ENCODE measurements around the gene IFT57.
A peak's percentile ranks its signal among the peaks of the same experiment; 100 is the strongest.
"Not testable (repeated sequence)": the region's sequence is repeated elsewhere in the genome, so short reads cannot be mapped to it uniquely, and the experiment has no call there.

Gene IFT57, protein sequence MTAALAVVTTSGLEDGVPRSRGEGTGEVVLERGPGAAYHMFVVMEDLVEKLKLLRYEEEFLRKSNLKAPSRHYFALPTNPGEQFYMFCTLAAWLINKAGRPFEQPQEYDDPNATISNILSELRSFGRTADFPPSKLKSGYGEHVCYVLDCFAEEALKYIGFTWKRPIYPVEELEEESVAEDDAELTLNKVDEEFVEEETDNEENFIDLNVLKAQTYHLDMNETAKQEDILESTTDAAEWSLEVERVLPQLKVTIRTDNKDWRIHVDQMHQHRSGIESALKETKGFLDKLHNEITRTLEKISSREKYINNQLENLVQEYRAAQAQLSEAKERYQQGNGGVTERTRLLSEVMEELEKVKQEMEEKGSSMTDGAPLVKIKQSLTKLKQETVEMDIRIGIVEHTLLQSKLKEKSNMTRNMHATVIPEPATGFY

DNA sequence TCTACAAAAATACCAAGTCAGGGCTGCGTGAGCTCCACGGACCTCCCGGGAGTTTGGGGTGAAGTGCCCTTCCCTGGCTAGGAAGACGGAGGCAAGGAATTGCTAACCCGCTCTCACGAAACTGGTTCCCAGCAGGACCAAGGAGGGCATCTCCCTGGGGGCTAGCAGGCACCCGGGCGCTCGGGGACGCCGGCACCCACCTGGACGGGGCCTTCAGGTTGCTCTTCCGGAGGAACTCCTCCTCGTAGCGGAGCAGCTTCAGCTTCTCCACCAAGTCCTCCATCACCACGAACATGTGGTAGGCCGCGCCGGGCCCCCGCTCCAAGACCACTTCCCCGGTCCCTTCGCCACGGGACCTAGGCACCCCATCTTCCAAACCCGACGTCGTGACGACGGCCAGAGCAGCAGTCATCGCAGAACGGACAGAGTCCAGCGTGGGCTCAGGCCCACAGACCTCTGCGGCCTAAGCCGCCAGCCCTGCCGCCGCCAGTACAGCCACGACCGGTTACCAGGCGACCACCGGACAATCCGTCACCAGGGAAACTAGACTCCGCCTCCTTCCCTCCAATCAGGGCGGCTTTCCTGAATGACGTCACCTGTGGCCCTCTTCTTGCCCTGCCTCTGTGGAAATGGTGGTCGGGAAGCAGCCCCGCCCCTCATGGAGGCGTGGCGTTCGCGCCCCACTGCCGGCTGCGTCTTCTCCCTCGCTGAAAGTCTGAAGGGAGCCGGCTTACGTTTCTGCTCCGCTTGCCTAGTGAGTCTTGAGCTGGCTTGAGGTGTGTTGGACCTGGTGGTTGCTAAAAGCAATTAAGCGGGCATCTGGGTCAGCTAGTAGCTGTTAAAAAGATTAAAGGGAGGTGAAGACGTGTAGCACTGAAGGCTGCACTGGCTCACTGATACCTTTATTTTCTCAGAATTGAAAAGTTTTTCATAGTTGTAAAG is at the start of gene IFT57:
IFT57 (minus strand) TSS at position 514 of the 942 bp plus-strand sequence; CDS start at position 412, 102 bp downstream.
- H3K27me3 ChIP-seq (ENCODE audit: control insufficient read depth, insufficient read depth, low read length), result peaks cover 5% of the 10 kb centered on the region; the same call in 1 of the 2 replicates
- H3K4me3 ChIP-seq (ENCODE audit: low read depth, low read length), result peak within 1 kb of the TSS; percentile 93
- no peaks in the 10 kb centered on the region for H3K9me3 ChIP-seq (ENCODE audit: control insufficient read depth, insufficient read depth, low read depth, low read length)
- no peak within 1 kb of the TSS for H3K27ac ChIP-seq (ENCODE audit: low read depth, low read length)
- H3K4me1 ChIP-seq (ENCODE audit: control insufficient read depth, insufficient read depth, low read length), result peaks cover 8% of the 10 kb centered on the region; the same call in 1 of the 2 replicates
- H3K36me3 ChIP-seq (ENCODE audit: control insufficient read depth, insufficient read depth, low read length), result no peaks in the 10 kb centered on the region
- peak within 1 kb of the TSS; percentile 80 for H3K9ac ChIP-seq (ENCODE audit: low read length)

DNA sequence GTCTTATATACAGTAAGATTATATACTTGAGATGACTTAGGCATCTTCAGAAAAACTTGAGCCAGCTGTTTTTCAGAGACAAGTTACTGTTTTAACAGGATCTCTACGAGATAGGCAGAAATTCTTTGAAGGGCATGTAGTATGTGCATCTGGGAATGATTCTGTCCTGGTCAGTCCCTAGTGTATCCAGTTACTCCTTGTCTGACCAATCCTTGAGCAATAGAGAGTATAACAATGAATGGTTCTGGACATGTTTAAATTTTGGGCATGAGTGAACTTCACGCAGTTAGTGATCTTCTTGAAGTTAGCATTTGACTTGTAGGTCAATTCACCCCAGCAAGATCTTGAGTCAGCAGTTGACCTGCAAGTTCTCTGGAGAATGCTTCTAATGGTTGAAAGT is 49.4 kb upstream of the IFT57 start:
- H3K36me3 ChIP-seq (ENCODE audit: control insufficient read depth, insufficient read depth, low read length), result no peaks in the 10 kb centered on the region

DNA sequence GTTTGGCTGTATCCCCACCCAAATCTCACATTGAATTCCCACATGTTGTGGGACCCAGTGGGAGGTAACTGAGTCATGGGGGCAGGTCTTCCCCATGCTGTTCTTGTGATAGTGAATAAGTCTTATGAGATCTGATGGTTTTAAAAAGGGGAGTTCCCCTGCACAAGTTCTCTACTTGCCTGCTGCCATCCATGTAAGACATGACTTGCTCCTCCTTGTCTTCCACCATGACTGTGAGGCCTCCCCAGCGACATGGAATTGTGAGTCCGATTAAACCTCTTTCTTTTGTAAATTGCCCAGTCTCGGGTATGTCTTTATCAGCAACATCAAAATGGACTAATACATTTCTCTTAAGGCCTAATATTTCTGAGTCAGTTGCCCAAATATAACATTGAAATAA is 46.0 kb upstream of the IFT57 start:
- not testable (repeated sequence) for H3K4me1 ChIP-seq (ENCODE audit: control insufficient read depth, insufficient read depth, low read length); H3K27ac ChIP-seq (ENCODE audit: low read depth, low read length); H3K9ac ChIP-seq (ENCODE audit: low read length); H3K27me3 ChIP-seq (ENCODE audit: control insufficient read depth, insufficient read depth, low read length); H3K9me3 ChIP-seq (ENCODE audit: control insufficient read depth, insufficient read depth, low read depth, low read length); H3K36me3 ChIP-seq (ENCODE audit: control insufficient read depth, insufficient read depth, low read length); H3K4me3 ChIP-seq (ENCODE audit: low read depth, low read length)

More for the DNA sequence above, 49.4 kb upstream of the IFT57 start:
- H3K4me3 ChIP-seq (ENCODE audit: low read depth, low read length), result no peak overlapping the region
- no peak overlapping the region for H3K9ac ChIP-seq (ENCODE audit: low read length)
- H3K27ac ChIP-seq (ENCODE audit: low read depth, low read length), result no peak overlapping the region
- peaks cover 11% of the 10 kb centered on the region for H3K9me3 ChIP-seq (ENCODE audit: control insufficient read depth, insufficient read depth, low read depth, low read length)
- no peaks in the 10 kb centered on the region for H3K27me3 ChIP-seq (ENCODE audit: control insufficient read depth, insufficient read depth, low read length)
- H3K4me1 ChIP-seq (ENCODE audit: control insufficient read depth, insufficient read depth, low read length), result no peaks in the 10 kb centered on the region; the same call in 1 of the 2 replicates

DNA sequence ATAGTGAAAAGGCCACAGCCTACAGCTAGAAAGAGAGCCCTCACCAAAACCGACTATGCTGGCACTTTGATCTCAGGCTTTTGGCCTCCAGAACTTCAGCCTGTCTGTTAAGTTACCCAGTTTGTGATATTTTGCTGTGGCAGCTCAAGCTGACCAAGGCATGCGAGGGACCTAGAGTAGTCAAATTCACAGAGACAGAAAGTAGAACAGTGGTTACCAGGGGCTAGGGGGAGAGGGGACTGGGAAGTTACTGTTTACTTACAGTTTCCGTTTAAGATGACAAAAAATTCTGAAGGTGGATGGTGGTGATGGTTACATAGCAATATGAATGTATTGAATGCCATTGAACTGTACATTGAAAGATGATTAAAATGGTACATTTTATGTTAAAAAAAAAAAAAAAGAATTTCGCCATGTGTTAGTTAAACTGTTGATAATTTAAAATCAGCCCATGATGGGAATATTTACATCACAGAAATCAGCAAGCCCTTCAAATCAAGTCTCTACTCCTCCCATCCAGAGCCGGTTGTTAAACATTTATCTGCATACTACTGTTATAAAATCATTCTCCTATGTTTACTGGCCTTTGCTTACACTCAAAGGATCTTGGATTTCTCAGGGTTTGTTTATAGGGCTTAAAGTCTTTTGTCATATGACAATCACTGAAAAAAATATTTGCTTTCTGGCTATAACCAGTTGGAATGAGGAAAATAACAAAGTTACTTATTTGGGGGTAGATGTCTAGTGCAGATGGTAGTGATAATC is 42.5 kb upstream of the IFT57 start:
- not testable (repeated sequence) for H3K27ac ChIP-seq (ENCODE audit: low read depth, low read length); H3K36me3 ChIP-seq (ENCODE audit: control insufficient read depth, insufficient read depth, low read length); H3K27me3 ChIP-seq (ENCODE audit: control insufficient read depth, insufficient read depth, low read length); H3K9me3 ChIP-seq (ENCODE audit: control insufficient read depth, insufficient read depth, low read depth, low read length); H3K9ac ChIP-seq (ENCODE audit: low read length); H3K4me1 ChIP-seq (ENCODE audit: control insufficient read depth, insufficient read depth, low read length); H3K4me3 ChIP-seq (ENCODE audit: low read depth, low read length)

DNA sequence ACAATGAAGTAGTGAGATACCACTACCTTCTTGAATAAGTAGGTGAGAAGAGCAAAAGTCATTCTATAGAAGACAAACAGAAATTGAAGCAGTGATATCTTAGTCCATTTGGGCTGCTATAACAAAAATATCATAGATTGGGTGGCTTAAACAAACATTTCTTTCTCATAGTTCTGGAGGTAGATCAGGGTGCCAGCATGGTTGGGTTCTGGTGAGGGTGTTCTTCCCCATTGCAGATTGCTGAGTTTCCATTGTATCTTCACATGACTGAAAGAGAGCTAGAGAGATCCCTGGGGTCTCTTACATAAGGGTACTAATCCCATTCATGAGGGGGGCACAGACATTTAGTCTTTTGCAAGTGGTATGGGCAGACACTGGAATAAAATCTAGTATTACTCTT is 32.9 kb upstream of the IFT57 start:
- Histone ChIP-seq H3K36me3 (ENCODE audit: control insufficient read depth, insufficient read depth, low read length) (no peaks in the 10 kb centered on the region), H3K27ac (ENCODE audit: low read depth, low read length) (no peak overlapping the region), H3K27me3 (ENCODE audit: control insufficient read depth, insufficient read depth, low read length) (no peaks in the 10 kb centered on the region), H3K9ac (ENCODE audit: low read length) (no peak overlapping the region), H3K4me3 (ENCODE audit: low read depth, low read length) (no peak overlapping the region), H3K4me1 (ENCODE audit: control insufficient read depth, insufficient read depth, low read length) (no peaks in the 10 kb centered on the region), H3K9me3 (ENCODE audit: control insufficient read depth, insufficient read depth, low read depth, low read length) (0 out of 2 replicates have a peak, but pooled peaks cover 2% of the 10 kb centered on the region)

DNA sequence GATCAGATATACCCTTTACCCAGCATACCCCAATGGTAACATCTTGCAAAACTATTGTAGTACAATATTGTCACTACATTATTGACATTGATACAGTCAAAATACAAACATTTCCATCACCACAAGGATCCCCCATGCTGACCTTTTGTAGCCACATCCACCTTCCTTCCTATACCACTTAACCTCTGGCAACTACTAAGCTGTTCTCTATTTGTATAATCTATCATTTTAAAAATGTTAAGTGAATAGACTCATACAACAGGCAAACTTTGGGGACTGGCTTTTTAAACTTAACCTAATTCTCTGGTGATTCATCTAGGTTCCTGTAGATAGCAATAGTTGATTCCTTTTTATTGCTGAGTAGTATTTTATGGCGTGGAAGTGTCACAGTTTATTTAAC is 29.6 kb upstream of the IFT57 start:
- H3K27ac ChIP-seq (ENCODE audit: low read depth, low read length), result no peak overlapping the region
- no peaks in the 10 kb centered on the region for H3K27me3 ChIP-seq (ENCODE audit: control insufficient read depth, insufficient read depth, low read length)
- H3K9ac ChIP-seq (ENCODE audit: low read length), result no peak overlapping the region
- no peaks in the 10 kb centered on the region for H3K36me3 ChIP-seq (ENCODE audit: control insufficient read depth, insufficient read depth, low read length)
- no peak overlapping the region for H3K4me3 ChIP-seq (ENCODE audit: low read depth, low read length)
- no peaks in the 10 kb centered on the region for H3K4me1 ChIP-seq (ENCODE audit: control insufficient read depth, insufficient read depth, low read length)
- H3K9me3 ChIP-seq (ENCODE audit: control insufficient read depth, insufficient read depth, low read depth, low read length), result peaks cover 3% of the 10 kb centered on the region; the same call in 1 of the 2 replicates

DNA sequence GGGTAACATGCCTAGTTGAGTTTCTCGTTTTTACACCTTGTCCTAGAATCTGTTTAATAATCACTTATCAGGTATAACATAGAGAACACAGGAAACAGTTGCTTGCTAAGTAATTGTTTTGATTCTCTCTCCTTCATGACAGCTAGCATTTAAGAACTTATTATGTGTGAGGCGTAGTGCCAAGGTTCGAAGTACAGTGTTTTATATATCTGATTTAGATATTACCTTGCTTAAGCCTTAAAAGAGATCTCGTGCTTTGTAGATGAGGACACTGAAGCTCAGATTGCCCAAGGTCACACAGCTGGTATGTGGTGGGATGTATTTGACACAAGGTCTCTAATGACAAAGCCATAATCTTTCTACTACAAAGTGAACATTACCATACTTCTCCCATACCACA is 29.0 kb upstream of the IFT57 start:
- H3K36me3 ChIP-seq (ENCODE audit: control insufficient read depth, insufficient read depth, low read length), result no peaks in the 10 kb centered on the region
- H3K9me3 ChIP-seq (ENCODE audit: control insufficient read depth, insufficient read depth, low read depth, low read length), result peaks cover 3% of the 10 kb centered on the region; the same call in 1 of the 2 replicates
- no peaks in the 10 kb centered on the region for H3K27me3 ChIP-seq (ENCODE audit: control insufficient read depth, insufficient read depth, low read length)
- no peak overlapping the region for H3K27ac ChIP-seq (ENCODE audit: low read depth, low read length)
- H3K4me3 ChIP-seq (ENCODE audit: low read depth, low read length), result no peak overlapping the region
- no peaks in the 10 kb centered on the region for H3K4me1 ChIP-seq (ENCODE audit: control insufficient read depth, insufficient read depth, low read length)
- no peak overlapping the region for H3K9ac ChIP-seq (ENCODE audit: low read length)

DNA sequence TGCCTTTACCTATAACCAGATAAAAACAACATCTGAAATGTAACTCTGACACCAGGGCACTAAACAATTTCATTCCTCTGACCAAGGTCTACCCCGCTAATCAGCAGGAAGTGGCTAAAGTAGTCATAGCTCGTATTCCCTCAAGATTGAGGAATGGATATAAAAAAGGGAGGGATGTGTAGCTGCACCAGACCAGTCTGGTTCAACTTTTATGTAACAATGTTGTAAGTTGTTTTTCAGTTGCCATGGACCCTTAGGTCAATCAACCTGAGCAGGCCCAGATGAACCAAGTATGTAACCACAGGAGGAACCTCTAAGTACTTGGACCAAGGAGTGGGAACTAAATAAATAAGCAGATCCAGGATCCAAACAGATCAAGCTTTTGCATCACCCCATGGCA is 28.4 kb upstream of the IFT57 start:
- Histone ChIP-seq H3K36me3 (ENCODE audit: control insufficient read depth, insufficient read depth, low read length) (no peaks in the 10 kb centered on the region), H3K27ac (ENCODE audit: low read depth, low read length) (no peak overlapping the region), H3K9ac (ENCODE audit: low read length) (no peak overlapping the region), H3K4me3 (ENCODE audit: low read depth, low read length) (no peak overlapping the region), H3K4me1 (ENCODE audit: control insufficient read depth, insufficient read depth, low read length) (no peaks in the 10 kb centered on the region), H3K27me3 (ENCODE audit: control insufficient read depth, insufficient read depth, low read length) (no peaks in the 10 kb centered on the region), H3K9me3 (ENCODE audit: control insufficient read depth, insufficient read depth, low read depth, low read length) (peaks cover 6% of the 10 kb centered on the region; the same call in 1 of the 2 replicates)

DNA sequence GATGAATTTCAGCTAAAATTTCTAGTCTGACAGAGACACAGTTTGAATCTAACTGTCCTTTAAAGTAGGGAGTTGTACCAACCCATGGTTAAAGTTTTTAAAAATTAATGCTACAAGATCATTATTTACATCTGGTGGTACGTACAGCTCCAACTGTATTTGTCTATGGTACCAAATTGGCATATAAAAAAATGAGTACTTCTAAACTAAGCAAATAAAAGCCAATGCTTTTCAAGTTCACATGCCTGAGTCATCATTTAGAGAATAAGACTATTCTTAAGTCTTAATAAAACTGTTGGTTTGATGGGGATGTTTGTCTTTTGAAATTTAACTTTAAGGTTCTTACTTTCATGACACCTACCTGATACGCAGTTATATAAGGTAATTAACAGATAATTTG is 21.0 kb upstream of the IFT57 start:
- Histone ChIP-seq H3K27ac (ENCODE audit: low read depth, low read length) (no peak overlapping the region), H3K9ac (ENCODE audit: low read length) (no peak overlapping the region), H3K36me3 (ENCODE audit: control insufficient read depth, insufficient read depth, low read length) (no peaks in the 10 kb centered on the region), H3K4me1 (ENCODE audit: control insufficient read depth, insufficient read depth, low read length) (no peaks in the 10 kb centered on the region; the same call in 1 of the 2 replicates), H3K27me3 (ENCODE audit: control insufficient read depth, insufficient read depth, low read length) (no peaks in the 10 kb centered on the region), H3K9me3 (ENCODE audit: control insufficient read depth, insufficient read depth, low read depth, low read length) (peaks cover 19% of the 10 kb centered on the region), H3K4me3 (ENCODE audit: low read depth, low read length) (no peak overlapping the region)

DNA sequence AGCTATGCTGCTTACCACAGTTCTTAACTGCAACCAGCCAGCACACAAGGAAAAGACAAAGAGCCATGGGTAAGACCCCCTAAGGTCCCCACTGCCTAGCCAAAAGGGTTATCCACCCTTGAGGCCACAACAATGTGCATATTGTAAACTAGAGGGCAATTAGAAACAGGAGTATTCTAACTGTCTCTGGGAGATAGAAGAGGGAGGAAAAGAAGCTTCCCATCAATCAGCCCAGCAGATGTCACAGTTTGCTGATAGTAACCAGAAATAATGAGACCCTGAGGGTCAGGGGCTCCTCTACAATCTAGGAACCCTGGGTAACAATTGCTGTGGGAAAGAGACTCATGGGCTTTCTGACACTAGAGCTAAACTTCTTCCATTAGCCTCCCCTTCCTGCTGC is 20.6 kb upstream of the IFT57 start:
- Histone ChIP-seq H3K27ac (ENCODE audit: low read depth, low read length) (no peak overlapping the region), H3K4me3 (ENCODE audit: low read depth, low read length) (no peak overlapping the region)

More for the DNA sequence above, 20.6 kb upstream of the IFT57 start:
- H3K27me3 ChIP-seq (ENCODE audit: control insufficient read depth, insufficient read depth, low read length), result no peaks in the 10 kb centered on the region
- H3K4me1 ChIP-seq (ENCODE audit: control insufficient read depth, insufficient read depth, low read length), result no peaks in the 10 kb centered on the region; the same call in 1 of the 2 replicates
- H3K36me3 ChIP-seq (ENCODE audit: control insufficient read depth, insufficient read depth, low read length), result no peaks in the 10 kb centered on the region
- H3K9me3 ChIP-seq (ENCODE audit: control insufficient read depth, insufficient read depth, low read depth, low read length), result peaks cover 19% of the 10 kb centered on the region
- no peak overlapping the region for H3K9ac ChIP-seq (ENCODE audit: low read length)
